ENCODE measurements around the gene TRIM63. TPM values are rescaled to one million over a fixed set of nuclear protein-coding genes. Genes with fewer than 3 reads are reported as not detected.

TRIM63 gene
- total and polyA plus RNA-seq, 9 of the 15 experiments (the other 6 are each of a cell fraction or from before 2014, with no cell fraction given): 0.08 to 0.57 (median 0.36) TPM

DNA sequence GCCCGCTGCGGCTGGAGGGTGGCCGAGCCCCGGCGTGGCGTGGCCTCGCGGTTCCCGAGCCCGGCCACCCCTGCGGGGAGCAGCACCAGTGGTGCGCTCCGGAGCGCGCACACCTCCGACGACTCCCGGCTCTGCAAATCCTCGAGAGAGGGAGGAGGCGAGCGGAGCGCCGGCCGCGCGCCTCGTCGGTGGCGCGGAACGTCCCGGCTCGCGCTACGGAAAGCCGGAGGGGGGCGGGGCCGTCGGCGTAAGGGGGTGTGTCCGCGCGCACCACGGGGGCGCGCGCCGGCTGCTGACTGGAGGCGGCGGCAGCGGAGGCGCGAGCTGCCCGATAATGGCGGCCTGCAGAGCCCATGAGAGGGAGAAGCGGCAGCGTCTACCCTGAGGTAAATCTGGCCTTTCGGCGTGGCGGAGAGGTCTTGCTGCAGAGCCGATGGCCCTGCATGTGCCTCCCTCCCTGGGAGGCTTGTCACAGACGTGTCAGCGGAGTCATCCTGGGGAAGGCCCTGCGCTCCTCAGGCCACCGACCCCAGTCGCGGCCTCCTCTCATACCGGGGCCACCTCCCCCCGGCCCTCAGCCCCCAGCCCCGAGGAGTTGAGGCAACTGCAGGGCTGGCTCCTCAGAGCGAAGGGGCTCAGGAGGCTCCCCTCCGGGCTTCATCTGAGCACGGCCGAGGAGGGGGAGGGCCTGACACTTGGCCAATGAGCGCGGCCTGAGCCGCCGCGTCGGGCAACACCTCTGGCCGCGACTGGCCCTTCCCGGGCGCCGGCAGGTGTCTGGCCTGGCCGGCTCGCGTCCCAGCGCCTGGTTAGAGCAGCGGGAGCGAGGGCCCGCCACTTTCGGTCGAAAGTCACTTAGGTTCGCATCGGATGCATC lies 44.3 kb upstream of the TRIM63 start, which contains the start of gene PDIK1L (continued):
- TF ChIP-seq NFE2L1 (tag; IDR thresholded peaks at IDR 0.05; ENCODE audit: borderline replicate concordance, low read depth) (no peak), DIDO1 (tag; IDR thresholded peaks at IDR 0.05; ENCODE audit: low read depth) (no peak), ZNF589 (CRISPR knock-in tag; IDR thresholded peaks at IDR 0.05; ENCODE audit: low read depth) (no peak; the same call in 1 of the 2 replicates), ZNF395 (CRISPR knock-in tag; IDR thresholded peaks at IDR 0.05) (peak; percentile 87), MBD2 (IDR thresholded peaks at IDR 0.05; ENCODE audit: borderline replicate concordance, low read depth) (0 out of 2 replicates have a peak, but pooled peaks have one; percentile 8), FOSL1 (tag; conservative IDR thresholded peaks at IDR 0.05) (no peak), NFIX (CRISPR knock-in tag; IDR thresholded peaks at IDR 0.05; ENCODE audit: low read depth) (no peak), HLTF (IDR thresholded peaks at IDR 0.05) (no peak), SMARCA5 (IDR thresholded peaks at IDR 0.05) (no peak), IRF2 (CRISPR knock-in tag; IDR thresholded peaks at IDR 0.05) (no peak), MIER1 (IDR thresholded peaks at IDR 0.05; ENCODE audit: low read depth) (no peak), BCOR (IDR thresholded peaks at IDR 0.05) (no peak), HES1 (IDR thresholded peaks at IDR 0.05; ENCODE audit: low read depth) (no peak), ZEB2 (IDR thresholded peaks at IDR 0.05) (peak; percentile 48; the same call in 1 of the 2 replicates), ZBTB49 (CRISPR knock-in tag; IDR thresholded peaks at IDR 0.05; ENCODE audit: borderline replicate concordance) (no peak), ZNF785 (CRISPR knock-in tag; IDR thresholded peaks at IDR 0.05) (no peak), SRF (CRISPR knock-in tag; IDR thresholded peaks at IDR 0.05) (no peak), HDAC3 (IDR thresholded peaks at IDR 0.05; ENCODE audit: borderline replicate concordance, partially characterized antibody) (no peak)
- TF ChIP-seq, protein P1, sequence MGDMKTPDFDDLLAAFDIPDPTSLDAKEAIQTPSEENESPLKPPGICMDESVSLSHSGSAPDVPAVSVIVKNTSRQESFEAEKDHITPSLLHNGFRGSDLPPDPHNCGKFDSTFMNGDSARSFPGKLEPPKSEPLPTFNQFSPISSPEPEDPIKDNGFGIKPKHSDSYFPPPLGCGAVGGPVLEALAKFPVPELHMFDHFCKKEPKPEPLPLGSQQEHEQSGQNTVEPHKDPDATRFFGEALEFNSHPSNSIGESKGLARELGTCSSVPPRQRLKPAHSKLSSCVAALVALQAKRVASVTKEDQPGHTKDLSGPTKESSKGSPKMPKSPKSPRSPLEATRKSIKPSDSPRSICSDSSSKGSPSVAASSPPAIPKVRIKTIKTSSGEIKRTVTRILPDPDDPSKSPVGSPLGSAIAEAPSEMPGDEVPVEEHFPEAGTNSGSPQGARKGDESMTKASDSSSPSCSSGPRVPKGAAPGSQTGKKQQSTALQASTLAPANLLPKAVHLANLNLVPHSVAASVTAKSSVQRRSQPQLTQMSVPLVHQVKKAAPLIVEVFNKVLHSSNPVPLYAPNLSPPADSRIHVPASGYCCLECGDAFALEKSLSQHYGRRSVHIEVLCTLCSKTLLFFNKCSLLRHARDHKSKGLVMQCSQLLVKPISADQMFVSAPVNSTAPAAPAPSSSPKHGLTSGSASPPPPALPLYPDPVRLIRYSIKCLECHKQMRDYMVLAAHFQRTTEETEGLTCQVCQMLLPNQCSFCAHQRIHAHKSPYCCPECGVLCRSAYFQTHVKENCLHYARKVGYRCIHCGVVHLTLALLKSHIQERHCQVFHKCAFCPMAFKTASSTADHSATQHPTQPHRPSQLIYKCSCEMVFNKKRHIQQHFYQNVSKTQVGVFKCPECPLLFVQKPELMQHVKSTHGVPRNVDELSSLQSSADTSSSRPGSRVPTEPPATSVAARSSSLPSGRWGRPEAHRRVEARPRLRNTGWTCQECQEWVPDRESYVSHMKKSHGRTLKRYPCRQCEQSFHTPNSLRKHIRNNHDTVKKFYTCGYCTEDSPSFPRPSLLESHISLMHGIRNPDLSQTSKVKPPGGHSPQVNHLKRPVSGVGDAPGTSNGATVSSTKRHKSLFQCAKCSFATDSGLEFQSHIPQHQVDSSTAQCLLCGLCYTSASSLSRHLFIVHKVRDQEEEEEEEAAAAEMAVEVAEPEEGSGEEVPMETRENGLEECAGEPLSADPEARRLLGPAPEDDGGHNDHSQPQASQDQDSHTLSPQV (IDR thresholded peaks at IDR 0.05): peak; percentile 73
